CD14-positive monocyte (primary cell): ENCODE results near the gene MAD1L1. TPM values are rescaled to one million over a fixed set of nuclear protein-coding genes. Genes with fewer than 3 reads are reported as not detected.

Experiments used
- DNase-seq, 3 donors: peaks; one replicate each; pipeline ENCODE4 v3.0.0-alpha.2; 2011 to 2022
- H2AFZ ChIP-seq: 2 replicates; pipeline ENCODE4 v1.6.0; 2012; ENCODE audit warnings: mild to moderate bottlenecking, low read depth, low read length, inconsistent platforms; ENCODE audit not compliant: insufficient read depth, poor library complexity, severe bottlenecking
- H3K27ac ChIP-seq, 2 donors: 1 replicate in 1 of 2; 2 replicates in 1 of 2; pipeline ENCODE4 v1.5.1; 2012 to 2013; ENCODE audit warnings: low read length in 2 of 2, control low read depth in 1 of 2, inconsistent platforms in 1 of 2, low read depth in 1 of 2, mild to moderate bottlenecking in 1 of 2
- H3K27me3 ChIP-seq, 2 donors: one replicate each; pipeline versions ENCODE4 v1.6.0 to v1.6.1; 2011 to 2013; ENCODE audit warnings: low read length in 2 of 2; ENCODE audit not compliant: control insufficient read depth in 2 of 2, insufficient read depth in 2 of 2
- H3K36me3 ChIP-seq, 2 donors: replicated peaks in 1 of 2; 1 replicate in 1 of 2; 2 replicates in 1 of 2; pipeline versions ENCODE4 v1.5.1 to v1.6.1; 2012 to 2013; ENCODE audit warnings: low read length in 2 of 2, control low read depth in 1 of 2, inconsistent platforms in 1 of 2, mild to moderate bottlenecking in 1 of 2; ENCODE audit not compliant: insufficient read depth in 2 of 2, control insufficient read depth in 1 of 2
- H3K4me1 ChIP-seq, 2 donors: 1 replicate in 1 of 2; 2 replicates in 1 of 2; pipeline versions ENCODE4 v1.5.1 to v1.6.1; 2012 to 2013; ENCODE audit warnings: low read length in 2 of 2, control low read depth in 1 of 2, inconsistent platforms in 1 of 2, mild to moderate bottlenecking in 1 of 2, moderate library complexity in 1 of 2; ENCODE audit not compliant: insufficient read depth in 2 of 2, control insufficient read depth in 1 of 2
- H3K4me2 ChIP-seq: replicated peaks from 2 replicates; pipeline ENCODE3; 2012; ENCODE audit warnings: low read length, moderate library complexity, mild to moderate bottlenecking; ENCODE audit not compliant: poor library complexity, severe bottlenecking; ENCODE audit errors: extremely low read depth
- H3K4me3 ChIP-seq, 3 experiments: fragments of 200-600 bp in 1 of 3; sonication (generic) in 1 of 3; replicated peaks in 1 of 3; 1 replicate in 2 of 3; 2 replicates in 1 of 3; pipeline ENCODE4 v1.5.1; 2011 to 2013; ENCODE audit warnings: low read length in 3 of 3, mild to moderate bottlenecking in 3 of 3, control low read depth in 2 of 3, low read depth in 2 of 3, inconsistent platforms in 1 of 3, moderate library complexity in 1 of 3
- H3K79me2 ChIP-seq: 2 replicates; pipeline ENCODE4 v1.6.0; 2012; ENCODE audit warnings: mild to moderate bottlenecking, control low read depth, inconsistent platforms, low read length, moderate library complexity; ENCODE audit not compliant: insufficient read depth
- H3K9ac ChIP-seq: 2 replicates; pipeline ENCODE4 v1.6.0; 2017; ENCODE audit warnings: low read length, mild to moderate bottlenecking; ENCODE audit not compliant: insufficient read depth, poor library complexity, severe bottlenecking
- H3K9me3 ChIP-seq, 2 donors: replicated peaks in 1 of 2; 1 replicate in 1 of 2; 2 replicates in 1 of 2; pipeline versions ENCODE4 v1.5.1 to v1.6.1; 2012 to 2013; ENCODE audit warnings: low read length in 2 of 2, control low read depth in 1 of 2; ENCODE audit not compliant: control insufficient read depth in 1 of 2, insufficient read depth in 1 of 2
- H4K20me1 ChIP-seq: 2 replicates; pipeline ENCODE4 v1.6.0; 2012; ENCODE audit warnings: mild to moderate bottlenecking, low read length, control low read depth, moderate library complexity; ENCODE audit not compliant: insufficient read depth
- H3K27ac Mint-ChIP-seq, 7 donors: one replicate each; pipeline ENCODE4 v1.8.0; 2020; ENCODE audit warnings: mild to moderate bottlenecking in 7 of 7, mixed read lengths in 7 of 7, moderate library complexity in 6 of 7, inconsistent platforms in 2 of 7
- H3K27me3 Mint-ChIP-seq, 3 donors: one replicate each; pipeline ENCODE4 v1.8.0; 2021 to 2022; ENCODE audit warnings: low read depth in 3 of 3, mild to moderate bottlenecking in 3 of 3, mixed read lengths in 3 of 3, moderate library complexity in 3 of 3, inconsistent platforms in 1 of 3
- H3K36me3 Mint-ChIP-seq, 2 donors: one replicate each; pipeline ENCODE4 v1.8.0; 2020; ENCODE audit warnings: mixed read lengths in 2 of 2, inconsistent platforms in 1 of 2, mild to moderate bottlenecking in 1 of 2
- H3K4me1 Mint-ChIP-seq: one replicate; pipeline ENCODE4 v1.8.0; 2020; ENCODE audit warnings: mild to moderate bottlenecking, mixed read lengths
- H3K4me3 Mint-ChIP-seq, 2 donors: one replicate each; pipeline ENCODE4 v1.8.0; 2020; ENCODE audit warnings: mild to moderate bottlenecking in 2 of 2, mixed read lengths in 2 of 2, moderate library complexity in 1 of 2
- H3K9me3 Mint-ChIP-seq, 7 donors: one replicate each; pipeline ENCODE4 v1.8.0; 2020 to 2022; ENCODE audit warnings: mixed read lengths in 7 of 7, mild to moderate bottlenecking in 6 of 7, moderate library complexity in 6 of 7, inconsistent platforms in 2 of 7
- WGBS: methylation state at CpG from one replicate; pipeline ENCODE4 v1.1.5; 2013; ENCODE audit warnings: missing lambda C conversion rate; ENCODE audit not compliant: insufficient coverage; 5-methylcytosine and 5-hydroxymethylcytosine counted together
- intact Hi-C, 2 donors: fragments of 100-400 bp; cut with micrococcal nuclease; formaldehyde crosslinking; loops; one replicate each; pipeline versions ENCODE4 v1.15.0 to v1.15.1; 2023
- polyA plus RNA-seq, 3 donors: library from polyadenylated mRNA; depleted of rRNA in 1 of 3; unstranded in 2 of 3; stranded (reverse) in 1 of 3; fragments of 300-500 nt in 2 of 3; fragments of >200 nt in 1 of 3; fragmentation: Illumina TruSeq in 2 of 3; gene quantifications; 1 replicate in 2 of 3; 2 replicates in 1 of 3; pipeline ENCODE4 v1.2.3, GENCODE V29; 2012 to 2021
- TF ChIP-seq, protein P1 (sequence below): fragments of 200-600 bp; IDR thresholded peaks from one replicate; pipeline ENCODE4 v1.8.0; 2022; ENCODE audit warnings: antibody characterized with exemption, mild to moderate bottlenecking

MAD1L1 gene
- polyA plus RNA-seq, 3 donors, result 22.0 to 39.4 (median 33.2) TPM

DNA sequence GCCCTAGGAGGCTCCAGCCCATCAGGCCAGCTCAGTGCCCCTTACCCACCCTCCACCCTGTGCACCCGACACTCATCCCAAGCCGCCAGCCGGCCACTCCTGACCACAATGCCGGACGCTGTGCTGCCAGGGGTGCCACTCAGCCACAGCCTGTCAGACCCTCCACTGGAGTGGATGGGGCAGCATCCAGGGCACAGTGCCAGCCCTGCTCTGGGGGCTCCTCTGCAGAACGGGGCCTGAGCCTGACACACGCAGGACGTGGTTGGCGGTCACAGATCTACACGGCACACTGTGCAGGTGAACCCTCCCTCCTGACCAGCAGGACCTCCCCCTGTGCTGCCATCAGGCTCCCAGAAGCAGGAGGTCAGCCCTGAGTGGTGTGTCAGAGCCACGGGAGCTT is 114.7 kb downstream of the MAD1L1 start:
- H3K4me1 ChIP-seq, result peaks cover 0 to 11% of the 10 kb centered on the region in 2 donors
- H3K9me3 ChIP-seq, result peaks cover 5 to 17% of the 10 kb centered on the region in 2 donors
- Mint-ChIP-seq H3K4me3 (no peak overlapping the region), H3K27me3 (peaks cover 0 to 5% (median 3%) of the 10 kb centered on the region in 3 donors), H3K36me3 (peaks cover 47 to 53% of the 10 kb centered on the region in 2 donors), H3K4me1 (peaks cover 26% of the 10 kb centered on the region), H3K27ac (no peak overlapping the region), H3K9me3 (peaks cover 15 to 22% (median 17%) of the 10 kb centered on the region in 7 donors)
- H3K79me2 ChIP-seq, result no peaks in the 10 kb centered on the region
- no peak overlapping the region for H3K4me2 ChIP-seq
- no peak overlapping the region for H3K27ac ChIP-seq
- peaks cover 6 to 16% of the 10 kb centered on the region in 2 donors for H3K36me3 ChIP-seq
- TF ChIP-seq, protein P1, sequence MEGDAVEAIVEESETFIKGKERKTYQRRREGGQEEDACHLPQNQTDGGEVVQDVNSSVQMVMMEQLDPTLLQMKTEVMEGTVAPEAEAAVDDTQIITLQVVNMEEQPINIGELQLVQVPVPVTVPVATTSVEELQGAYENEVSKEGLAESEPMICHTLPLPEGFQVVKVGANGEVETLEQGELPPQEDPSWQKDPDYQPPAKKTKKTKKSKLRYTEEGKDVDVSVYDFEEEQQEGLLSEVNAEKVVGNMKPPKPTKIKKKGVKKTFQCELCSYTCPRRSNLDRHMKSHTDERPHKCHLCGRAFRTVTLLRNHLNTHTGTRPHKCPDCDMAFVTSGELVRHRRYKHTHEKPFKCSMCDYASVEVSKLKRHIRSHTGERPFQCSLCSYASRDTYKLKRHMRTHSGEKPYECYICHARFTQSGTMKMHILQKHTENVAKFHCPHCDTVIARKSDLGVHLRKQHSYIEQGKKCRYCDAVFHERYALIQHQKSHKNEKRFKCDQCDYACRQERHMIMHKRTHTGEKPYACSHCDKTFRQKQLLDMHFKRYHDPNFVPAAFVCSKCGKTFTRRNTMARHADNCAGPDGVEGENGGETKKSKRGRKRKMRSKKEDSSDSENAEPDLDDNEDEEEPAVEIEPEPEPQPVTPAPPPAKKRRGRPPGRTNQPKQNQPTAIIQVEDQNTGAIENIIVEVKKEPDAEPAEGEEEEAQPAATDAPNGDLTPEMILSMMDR, result no peak
- 88% methylated on average over 11 of the region's 11 CpGs for WGBS
- H3K27me3 ChIP-seq, result no peaks in the 10 kb centered on the region
- no peak for DNase-seq
- no peak overlapping the region for H3K9ac ChIP-seq
- no peak overlapping the region for H2AFZ ChIP-seq
- no peaks in the 10 kb centered on the region for H4K20me1 ChIP-seq
- intact Hi-C loops, result no loop called here
- no peak overlapping the region for H3K4me3 ChIP-seq

DNA sequence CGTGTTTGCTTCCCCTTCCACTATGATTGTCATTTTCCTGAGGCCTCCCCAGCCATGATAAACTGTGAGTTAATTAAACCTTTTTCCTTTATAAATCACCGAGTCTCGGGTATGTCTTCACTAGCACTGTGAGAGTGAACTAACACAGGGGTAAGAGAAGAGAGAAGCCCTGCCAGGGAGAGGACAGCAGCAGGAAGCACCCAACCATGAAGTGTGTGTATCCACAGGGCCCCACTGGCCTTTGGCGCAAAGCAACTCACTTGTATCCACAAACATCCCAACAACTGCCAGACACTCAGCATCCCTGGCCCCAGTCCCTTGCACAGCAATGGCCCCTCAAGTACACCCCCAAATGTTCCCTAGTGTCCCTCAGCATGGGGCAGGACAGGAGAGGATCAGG is 115.1 kb downstream of the MAD1L1 start:
- intact Hi-C loops, result no loop called here
- TF ChIP-seq, protein P1, result no peak
- Mint-ChIP-seq H3K27me3 (peaks cover 1 to 5% (median 5%) of the 10 kb centered on the region in 3 donors), H3K9me3 (peaks cover 15 to 22% (median 17%) of the 10 kb centered on the region in 7 donors), H3K36me3 (peaks cover 45 to 50% of the 10 kb centered on the region in 2 donors), H3K4me1 (peaks cover 30% of the 10 kb centered on the region), H3K27ac (peak overlapping the region in 3 of 7 donors; percentile 55 to 83 (median 81)), H3K4me3 (no peak overlapping the region)
- Histone ChIP-seq H3K27me3 (no peaks in the 10 kb centered on the region), H3K4me3 (no peak overlapping the region), H3K4me1 (peaks cover under 1 to 15% of the 10 kb centered on the region in 2 donors), H3K9ac (no peak overlapping the region), H4K20me1 (peaks cover 2% of the 10 kb centered on the region), H3K36me3 (peaks cover 4 to 16% of the 10 kb centered on the region in 2 donors), H3K79me2 (no peaks in the 10 kb centered on the region), H3K4me2 (no peak overlapping the region), H3K9me3 (peaks cover 5 to 17% of the 10 kb centered on the region in 2 donors), H2AFZ (no peak overlapping the region), H3K27ac (no peak overlapping the region)
- WGBS, result 100% methylated on average over 1 of the region's 4 CpGs
- DNase-seq, result no peak
